ENCODE results near the gene AATK.

The AATK gene

GRCh38 chr17:81176666-81177065 lies 10.6 kb upstream of the AATK start:
- no peak overlapping the region for H3K4me3 ChIP-seq (ENCODE audit: low read depth, low read length)
- peaks cover 4% of the 10 kb centered on the region for H3K4me1 ChIP-seq
- TF ChIP-seq, protein P1, sequence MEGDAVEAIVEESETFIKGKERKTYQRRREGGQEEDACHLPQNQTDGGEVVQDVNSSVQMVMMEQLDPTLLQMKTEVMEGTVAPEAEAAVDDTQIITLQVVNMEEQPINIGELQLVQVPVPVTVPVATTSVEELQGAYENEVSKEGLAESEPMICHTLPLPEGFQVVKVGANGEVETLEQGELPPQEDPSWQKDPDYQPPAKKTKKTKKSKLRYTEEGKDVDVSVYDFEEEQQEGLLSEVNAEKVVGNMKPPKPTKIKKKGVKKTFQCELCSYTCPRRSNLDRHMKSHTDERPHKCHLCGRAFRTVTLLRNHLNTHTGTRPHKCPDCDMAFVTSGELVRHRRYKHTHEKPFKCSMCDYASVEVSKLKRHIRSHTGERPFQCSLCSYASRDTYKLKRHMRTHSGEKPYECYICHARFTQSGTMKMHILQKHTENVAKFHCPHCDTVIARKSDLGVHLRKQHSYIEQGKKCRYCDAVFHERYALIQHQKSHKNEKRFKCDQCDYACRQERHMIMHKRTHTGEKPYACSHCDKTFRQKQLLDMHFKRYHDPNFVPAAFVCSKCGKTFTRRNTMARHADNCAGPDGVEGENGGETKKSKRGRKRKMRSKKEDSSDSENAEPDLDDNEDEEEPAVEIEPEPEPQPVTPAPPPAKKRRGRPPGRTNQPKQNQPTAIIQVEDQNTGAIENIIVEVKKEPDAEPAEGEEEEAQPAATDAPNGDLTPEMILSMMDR (IDR thresholded peaks at IDR 0.05; ENCODE audit: low read depth, low read length), result no peak
- no peaks in the 10 kb centered on the region for H3K36me3 ChIP-seq
- no peak for DNase-seq
- H3K9me3 ChIP-seq, result no peaks in the 10 kb centered on the region
- no peaks in the 10 kb centered on the region for H3K27me3 ChIP-seq

DNA sequence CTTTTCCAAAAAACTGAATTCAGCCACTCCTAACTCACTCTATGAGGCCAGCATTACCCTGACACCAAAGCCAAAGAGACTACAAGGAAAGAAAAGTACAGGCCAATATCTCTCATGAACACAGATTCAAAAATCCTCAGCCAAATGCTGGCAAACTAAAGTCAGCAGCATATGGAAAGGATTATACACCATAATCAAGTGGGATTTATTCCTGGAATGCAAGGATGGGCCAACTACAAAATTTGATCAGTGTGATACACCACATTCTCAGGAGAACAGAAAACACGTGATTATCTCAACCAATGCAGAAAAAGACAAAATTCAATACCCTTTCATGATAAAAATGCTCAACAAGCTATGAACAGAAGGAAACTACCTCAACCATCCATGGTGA lies 7.7 kb upstream of the AATK start:
- H3K4me1 ChIP-seq, result peaks cover 4% of the 10 kb centered on the region
- H3K4me3 ChIP-seq (ENCODE audit: low read depth, low read length), result no peak overlapping the region
- no peaks in the 10 kb centered on the region for H3K9me3 ChIP-seq
- no peaks in the 10 kb centered on the region for H3K36me3 ChIP-seq
- TF ChIP-seq, protein P1 (IDR thresholded peaks at IDR 0.05; ENCODE audit: low read depth, low read length), result no peak
- no peak for DNase-seq
- no peaks in the 10 kb centered on the region for H3K27me3 ChIP-seq

GRCh38 chr17:81173052-81173761 lies 7.2 kb upstream of the AATK start:
- no peak overlapping the region for H3K4me3 ChIP-seq (ENCODE audit: low read depth, low read length)
- H3K27me3 ChIP-seq, result no peaks in the 10 kb centered on the region
- no peak for DNase-seq
- H3K9me3 ChIP-seq, result no peaks in the 10 kb centered on the region
- TF ChIP-seq, protein P1 (IDR thresholded peaks at IDR 0.05; ENCODE audit: low read depth, low read length), result no peak
- peaks cover 4% of the 10 kb centered on the region for H3K4me1 ChIP-seq
- H3K36me3 ChIP-seq, result no peaks in the 10 kb centered on the region

DNA sequence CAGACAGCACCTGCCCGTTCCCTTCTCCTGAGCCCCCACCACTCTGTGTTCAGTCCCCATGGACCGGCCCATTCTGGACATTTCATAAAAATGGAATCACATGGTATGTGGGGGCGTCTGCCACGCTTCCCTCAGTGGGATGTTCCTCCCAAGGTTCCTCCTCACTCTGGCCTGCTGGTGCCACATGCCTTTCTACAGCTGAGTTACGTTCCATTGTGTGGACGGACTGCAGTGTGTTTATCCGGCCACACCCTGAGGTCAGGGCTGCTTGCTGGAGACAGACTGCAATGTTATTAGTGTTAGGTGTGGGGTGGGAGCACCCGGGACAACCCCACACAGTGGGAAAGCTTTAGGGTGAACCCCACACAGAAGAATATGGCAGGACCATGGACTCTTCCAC lies 5.9 kb upstream of the AATK start:
- Histone ChIP-seq H3K4me1 (peaks cover 4% of the 10 kb centered on the region), H3K9me3 (no peaks in the 10 kb centered on the region), H3K27me3 (no peaks in the 10 kb centered on the region), H3K4me3 (ENCODE audit: low read depth, low read length) (no peak overlapping the region), H3K36me3 (no peaks in the 10 kb centered on the region)
- no peak for DNase-seq
- TF ChIP-seq, protein P1 (IDR thresholded peaks at IDR 0.05; ENCODE audit: low read depth, low read length), result no peak

DNA sequence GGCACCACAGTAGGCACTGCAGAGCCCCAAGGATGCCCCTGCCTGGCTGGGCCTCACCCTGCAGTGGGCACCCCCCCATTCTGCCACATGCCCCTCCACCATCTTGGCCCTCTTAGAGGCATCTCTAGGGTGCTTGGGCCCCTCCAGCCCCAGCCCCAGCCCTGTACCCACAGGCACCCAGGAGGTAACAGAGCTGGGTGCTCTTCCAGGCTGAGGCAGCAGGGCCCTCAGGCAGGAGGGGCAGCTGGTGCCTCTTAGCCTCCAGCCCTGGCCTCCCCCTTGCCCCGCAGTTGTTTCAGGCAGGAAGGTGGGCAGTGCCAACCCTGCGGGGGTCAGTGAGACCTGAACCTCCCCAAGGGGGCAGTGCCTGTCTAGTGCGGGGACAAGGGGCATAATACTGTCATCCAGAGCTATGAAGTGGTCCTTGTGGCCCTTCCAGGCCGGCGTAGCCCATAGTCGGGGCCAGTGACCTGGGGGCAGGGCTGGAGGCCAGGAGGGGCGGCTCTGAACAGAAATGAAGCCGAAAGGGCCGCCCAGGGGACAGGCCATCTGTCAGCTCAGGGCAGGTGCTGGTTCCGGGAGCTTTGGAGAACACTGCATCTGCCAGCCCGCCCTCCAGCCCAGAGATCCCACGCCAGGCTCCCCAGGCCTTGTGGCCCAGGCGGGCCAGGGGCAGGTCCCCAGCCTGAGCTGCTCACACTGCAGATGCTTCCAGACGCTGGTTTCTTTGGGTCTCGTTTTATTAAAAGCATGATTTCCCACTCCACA lies 4.9 kb upstream of the AATK start:
- no peak overlapping the region for H3K4me3 ChIP-seq (ENCODE audit: low read depth, low read length)

More for the DNA sequence above, 4.9 kb upstream of the AATK start:
- TF ChIP-seq, protein P1 (IDR thresholded peaks at IDR 0.05; ENCODE audit: low read depth, low read length), result no peak
- no peaks in the 10 kb centered on the region for H3K27me3 ChIP-seq
- DNase-seq, result no peak
- H3K4me1 ChIP-seq, result peaks cover 4% of the 10 kb centered on the region
- H3K9me3 ChIP-seq, result no peaks in the 10 kb centered on the region
- H3K36me3 ChIP-seq, result no peaks in the 10 kb centered on the region

Measured in BE2C (cell line).